ENCODE data around the gene UBE2O.

- TF ChIP-seq CTCF (IDR thresholded peaks at IDR 0.05; ENCODE audit: low read depth, low read length, missing input control), result no peak
- TF ChIP-seq TAF1 (conservative IDR thresholded peaks at IDR 0.05), result no peak
- TF ChIP-seq ATF3 (IDR thresholded peaks at IDR 0.05), result no peak
Observed at GRCh38 chr17:76444518-76445311, 8.2 kb downstream of the UBE2O start.

Data from liver (tissue), 3 donors.